Rectal smooth muscle tissue (tissue), 1 donor: ENCODE data around the gene IFT172.

Experiments
- H3K27ac ChIP-seq: one replicate; pipeline ENCODE4 v1.7.0; 2013; ENCODE audit warnings: low read depth, low read length, inconsistent platforms
- H3K27me3 ChIP-seq: one replicate; pipeline ENCODE4 v1.7.0; 2013; ENCODE audit warnings: low read length; ENCODE audit not compliant: control insufficient read depth, insufficient read depth
- H3K36me3 ChIP-seq: one replicate; pipeline ENCODE4 v1.7.0; 2013; ENCODE audit warnings: low read length; ENCODE audit not compliant: control insufficient read depth, insufficient read depth
- H3K4me1 ChIP-seq: one replicate; pipeline ENCODE4 v1.7.0; 2013; ENCODE audit warnings: low read length; ENCODE audit not compliant: control insufficient read depth, insufficient read depth
- H3K4me3 ChIP-seq: one replicate; pipeline ENCODE4 v1.7.0; 2013; ENCODE audit warnings: low read length
- H3K9ac ChIP-seq: one replicate; pipeline ENCODE4 v1.7.0; 2013; ENCODE audit warnings: low read length

The IFT172 gene

DNA sequence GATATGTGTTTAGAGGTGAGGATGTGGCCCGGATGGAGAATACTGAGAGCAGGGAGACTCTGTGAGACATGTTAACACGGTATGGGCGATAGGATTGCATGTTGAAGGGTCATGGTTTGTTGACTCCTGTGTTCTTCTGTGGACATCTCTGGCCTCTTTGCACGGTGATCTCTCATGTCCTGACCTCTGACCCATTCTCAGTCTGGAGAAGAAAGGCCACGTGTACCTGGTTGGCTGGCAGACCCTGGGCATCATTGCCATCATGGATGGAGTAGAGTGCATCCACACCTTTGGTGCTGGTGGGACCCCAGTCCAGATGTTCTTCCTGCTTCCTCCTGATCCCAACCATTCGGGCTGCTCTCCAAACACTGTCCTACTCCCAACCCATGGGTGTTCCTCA, 17.0 kb upstream of the IFT172 start:
- no peaks in the 10 kb centered on the region for H3K36me3 ChIP-seq
- no peaks in the 10 kb centered on the region for H3K4me1 ChIP-seq
- H3K27ac ChIP-seq, result no peak overlapping the region
- H3K9ac ChIP-seq, result no peak overlapping the region
- H3K4me3 ChIP-seq, result no peak overlapping the region
- H3K27me3 ChIP-seq, result no peaks in the 10 kb centered on the region

DNA sequence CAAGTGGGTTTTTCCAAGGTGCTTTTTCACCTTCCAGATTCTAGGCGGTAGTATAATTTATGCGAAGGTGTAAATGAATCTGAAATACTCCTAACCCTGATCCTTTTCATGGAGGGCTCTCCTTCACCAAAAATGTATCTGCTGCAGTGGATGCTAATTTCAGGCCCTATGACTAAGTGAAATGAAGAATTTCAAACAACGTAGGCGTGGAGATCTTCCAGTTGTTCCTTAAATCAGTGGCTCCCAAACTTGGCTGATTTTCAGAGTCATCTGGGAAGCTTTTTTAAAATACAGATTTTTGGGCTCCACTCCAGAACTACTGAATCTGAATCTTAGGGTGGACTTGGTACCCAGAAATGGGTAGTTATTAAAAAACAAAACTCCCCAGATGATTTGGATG, 12.6 kb upstream of the IFT172 start:
- no peaks in the 10 kb centered on the region for H3K36me3 ChIP-seq
- H3K9ac ChIP-seq, result no peak overlapping the region
- no peaks in the 10 kb centered on the region for H3K4me1 ChIP-seq
- no peak overlapping the region for H3K4me3 ChIP-seq
- no peak overlapping the region for H3K27ac ChIP-seq
- no peaks in the 10 kb centered on the region for H3K27me3 ChIP-seq

- H3K27ac ChIP-seq, result no peak overlapping the region
- H3K4me3 ChIP-seq, result no peak overlapping the region
- no peaks in the 10 kb centered on the region for H3K4me1 ChIP-seq
- H3K27me3 ChIP-seq, result no peaks in the 10 kb centered on the region
- H3K36me3 ChIP-seq, result no peaks in the 10 kb centered on the region
- no peak overlapping the region for H3K9ac ChIP-seq
These were observed 11.5 kb upstream of the IFT172 start for GRCh38 chr2:27501042-27501441.

- Histone ChIP-seq H3K27me3 (peaks cover 2% of the 10 kb centered on the region), H3K4me1 (peaks cover 4% of the 10 kb centered on the region), H3K36me3 (no peaks in the 10 kb centered on the region), H3K4me3 (no peak overlapping the region), H3K27ac (no peak overlapping the region), H3K9ac (no peak overlapping the region)
These were observed 9.4 kb upstream of the IFT172 start for GRCh38 chr2:27498975-27499374.

GRCh38 chr2:27497288-27497627, 7.7 kb upstream of the IFT172 start:
- no peak overlapping the region for H3K27ac ChIP-seq
- no peak overlapping the region for H3K4me3 ChIP-seq
- H3K9ac ChIP-seq, result no peak overlapping the region
- H3K36me3 ChIP-seq, result no peaks in the 10 kb centered on the region
- peaks cover 2% of the 10 kb centered on the region for H3K27me3 ChIP-seq
- H3K4me1 ChIP-seq, result peaks cover 4% of the 10 kb centered on the region

- no peaks in the 10 kb centered on the region for H3K36me3 ChIP-seq
- no peak within 1 kb of the TSS for H3K4me3 ChIP-seq
- H3K27me3 ChIP-seq, result peaks cover 2% of the 10 kb centered on the region
- H3K4me1 ChIP-seq, result peaks cover 4% of the 10 kb centered on the region
- H3K9ac ChIP-seq, result no peak within 1 kb of the TSS
- no peak within 1 kb of the TSS for H3K27ac ChIP-seq
These were observed 7.1 kb upstream of the IFT172 start, which contains the start of gene GCKR for GRCh38 chr2:27496357-27497287. GCKR (plus strand) TSS chr2:27496839; CDS start chr2:27496905, 66 bp downstream.

DNA sequence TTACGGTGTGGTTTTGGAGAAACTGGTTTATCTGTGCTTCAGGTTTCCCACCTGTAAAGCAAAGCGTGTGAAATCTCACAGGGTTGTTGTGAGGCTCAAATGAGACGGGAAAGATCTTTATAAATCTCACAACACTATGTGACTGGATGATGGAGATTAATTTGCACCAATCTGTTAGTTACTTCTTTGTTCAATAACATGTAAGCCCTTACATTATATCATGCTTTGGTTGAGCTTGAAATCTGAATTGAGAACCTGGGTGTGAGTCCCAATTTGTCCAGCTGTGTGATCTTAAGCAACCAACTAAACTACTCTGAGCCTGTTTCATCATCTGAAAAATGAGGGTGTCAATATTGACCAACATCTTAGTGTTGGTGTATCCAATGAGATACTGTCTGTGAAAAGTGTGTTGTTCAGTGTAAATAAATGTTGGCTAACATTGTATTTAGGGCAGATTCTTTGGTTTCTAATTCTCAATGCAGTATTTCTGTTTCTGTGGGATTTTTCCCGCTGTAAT, 6.4 kb upstream of the IFT172 start:
- H3K27ac ChIP-seq, result no peak overlapping the region
- no peak overlapping the region for H3K4me3 ChIP-seq
- H3K9ac ChIP-seq, result no peak overlapping the region

DNA sequence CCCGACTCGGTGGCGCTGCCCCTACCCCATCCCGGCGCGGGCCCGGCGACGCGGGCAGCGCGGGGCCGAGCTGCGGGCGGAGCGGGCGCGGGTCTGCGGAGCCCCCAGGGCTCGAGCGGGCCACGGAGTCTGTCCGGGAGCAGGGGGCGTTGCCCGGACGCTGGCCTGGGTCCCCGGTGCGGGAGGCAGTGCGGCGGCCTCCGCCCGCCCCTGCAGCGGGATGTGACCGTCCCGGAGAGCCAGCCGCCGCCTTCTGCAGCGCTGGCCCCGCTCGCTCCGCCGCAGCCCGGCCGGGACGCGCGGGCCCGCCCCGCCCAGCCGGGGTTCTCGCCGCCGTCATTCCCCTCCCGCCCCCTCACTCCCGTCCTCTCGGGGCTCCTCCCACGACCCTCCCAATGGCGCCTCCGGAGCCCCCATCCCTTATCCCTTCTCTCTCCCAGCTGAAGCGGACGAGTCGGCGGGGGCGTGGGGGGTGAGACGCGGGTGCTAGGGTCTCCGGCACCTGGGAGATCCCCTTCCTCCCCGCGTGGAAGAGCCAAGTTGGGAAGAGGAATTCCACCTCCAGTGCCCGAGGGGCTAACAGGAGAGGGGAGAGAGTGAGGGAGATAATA, 5.5 kb upstream of the IFT172 start, which contains the start of gene FNDC4:
Gene FNDC4 (minus strand): TSS at position 257 of the 611 bp plus-strand sequence. CDS start 521 bp downstream, outside the sequence.
- Histone ChIP-seq H3K27ac (no peak within 1 kb of the TSS), H3K27me3 (peaks cover 2% of the 10 kb centered on the region), H3K36me3 (no peaks in the 10 kb centered on the region), H3K4me3 (peak within 1 kb of the TSS; percentile 61), H3K4me1 (peaks cover 4% of the 10 kb centered on the region), H3K9ac (no peak within 1 kb of the TSS)

More for the DNA sequence above, 6.4 kb upstream of the IFT172 start:
- Histone ChIP-seq H3K4me1 (peaks cover 4% of the 10 kb centered on the region), H3K36me3 (no peaks in the 10 kb centered on the region), H3K27me3 (peaks cover 2% of the 10 kb centered on the region)

DNA sequence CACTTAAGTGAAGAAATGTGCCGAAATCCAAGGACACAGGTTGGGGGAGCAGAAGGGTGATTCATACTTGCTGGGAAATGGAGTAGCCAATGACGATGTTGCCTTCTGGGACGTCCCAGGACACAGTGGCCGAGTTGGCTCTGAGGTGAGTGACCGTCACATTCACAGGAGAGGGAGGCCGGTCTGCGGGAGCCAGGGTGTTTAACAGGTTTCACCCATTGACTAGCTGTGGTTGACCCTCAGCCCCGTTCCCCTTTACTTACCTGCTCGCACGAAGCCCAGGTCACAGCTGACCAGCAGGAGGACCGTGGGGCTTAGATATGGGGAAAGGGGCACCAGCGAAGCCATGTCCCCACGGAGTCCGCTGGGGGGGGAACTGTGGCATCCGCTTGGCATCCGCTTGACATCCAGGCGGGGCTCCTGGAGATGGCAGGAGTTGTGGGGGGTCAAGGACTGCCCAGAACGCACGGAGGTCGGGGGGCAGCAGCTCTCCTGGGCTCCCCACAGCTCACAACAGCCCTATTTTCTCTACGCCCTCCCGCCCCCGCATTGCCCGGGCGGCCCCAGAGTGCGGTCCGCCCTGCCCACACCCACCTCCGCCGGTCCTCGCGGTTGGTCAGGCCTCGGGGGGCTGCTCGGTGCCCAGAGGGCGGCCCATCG, 4.9 kb upstream of the IFT172 start:
- H3K27ac ChIP-seq, result no peak overlapping the region

GRCh38 chr2:27493948-27494283, 4.4 kb upstream of the IFT172 start:
- peaks cover 7% of the 10 kb centered on the region for H3K4me1 ChIP-seq
- H3K27ac ChIP-seq, result no peak overlapping the region
- H3K4me3 ChIP-seq, result no peak overlapping the region
- H3K36me3 ChIP-seq, result no peaks in the 10 kb centered on the region
- H3K9ac ChIP-seq, result no peak overlapping the region
- H3K27me3 ChIP-seq, result peaks cover 2% of the 10 kb centered on the region

More for the DNA sequence above, 4.9 kb upstream of the IFT172 start:
- no peak overlapping the region for H3K9ac ChIP-seq
- peaks cover 4% of the 10 kb centered on the region for H3K4me1 ChIP-seq
- H3K27me3 ChIP-seq, result peaks cover 2% of the 10 kb centered on the region
- peak overlapping the region; percentile 61 for H3K4me3 ChIP-seq
- H3K36me3 ChIP-seq, result no peaks in the 10 kb centered on the region

DNA sequence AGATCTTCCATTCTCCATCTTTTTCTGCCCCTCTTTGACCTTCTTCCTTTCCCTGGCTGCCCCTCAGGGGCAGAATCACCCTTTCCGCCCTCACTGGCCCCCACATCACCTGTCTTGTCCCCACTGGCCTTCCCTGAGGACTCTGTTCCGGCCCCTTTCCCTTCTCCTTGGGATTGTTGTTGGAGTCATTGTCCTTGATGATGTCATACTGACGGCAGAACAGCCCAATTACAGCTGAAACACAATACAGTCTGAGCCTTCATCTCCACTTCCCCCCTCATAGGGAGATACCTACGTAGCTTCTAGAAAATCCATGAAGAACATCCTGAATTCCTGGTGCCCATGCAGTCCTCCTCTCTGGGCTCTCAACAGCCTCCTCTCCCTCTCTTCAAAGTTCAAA, 3.0 kb upstream of the IFT172 start:
- Histone ChIP-seq H3K27ac (no peak overlapping the region), H3K4me3 (no peak overlapping the region), H3K27me3 (peaks cover 2% of the 10 kb centered on the region), H3K9ac (no peak overlapping the region), H3K4me1 (peaks cover 8% of the 10 kb centered on the region), H3K36me3 (no peaks in the 10 kb centered on the region)

DNA sequence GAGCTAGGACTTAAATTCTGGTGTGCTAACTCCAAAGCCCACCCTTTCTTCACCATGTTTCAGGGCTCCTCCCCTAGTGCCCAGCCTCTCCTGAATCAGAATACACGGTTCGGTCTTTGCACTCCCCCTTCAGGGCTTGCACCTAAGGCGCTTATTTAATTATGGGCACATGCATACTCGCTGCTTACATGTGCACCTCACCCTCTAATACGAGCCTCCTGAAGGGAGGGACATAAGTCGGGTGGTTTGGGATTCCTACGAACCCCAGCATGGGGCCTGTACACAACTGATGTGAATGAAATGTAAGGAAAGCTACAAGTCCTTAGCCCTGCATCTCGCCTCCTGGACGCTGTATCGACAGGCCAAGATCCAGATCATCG, 435 bp downstream of the IFT172 start:
- peak overlapping the region; percentile 43 for H3K9ac ChIP-seq
- H3K27me3 ChIP-seq, result no peaks in the 10 kb centered on the region
- H3K36me3 ChIP-seq, result peaks cover 2% of the 10 kb centered on the region
- H3K4me3 ChIP-seq, result peak overlapping the region; percentile 87
- peaks cover 5% of the 10 kb centered on the region for H3K4me1 ChIP-seq
- peak overlapping the region; percentile 51 for H3K27ac ChIP-seq
